Measurements from ENCODE around the gene MIDN.

The MIDN gene

GRCh38 chr19:1233115-1233667, 15.2 kb upstream of the MIDN start:
- no peak for DNase-seq (ENCODE audit: low read depth)

- DNase-seq (ENCODE audit: low read depth) = no peak
Observed at GRCh38 chr19:1234051-1234954, 14.1 kb upstream of the MIDN start.

GRCh38 chr19:1234955-1235380, 13.4 kb upstream of the MIDN start:
- no peak for DNase-seq (ENCODE audit: low read depth)

GRCh38 chr19:1235625-1236538, 12.5 kb upstream of the MIDN start:
- no peak for DNase-seq (ENCODE audit: low read depth)

- DNase-seq (ENCODE audit: low read depth) = no peak
Observed at GRCh38 chr19:1236576-1236975, 11.8 kb upstream of the MIDN start.

GRCh38 chr19:1237027-1237659, 11.2 kb upstream of the MIDN start:
- DNase-seq (ENCODE audit: low read depth) = no peak

- no peak for DNase-seq (ENCODE audit: low read depth)
Observed at GRCh38 chr19:1237754-1238368, 10.5 kb upstream of the MIDN start, which contains the start of gene CBARP. Gene CBARP, minus strand, starts transcription at chr19:1238005. Its CDS starts 1,905 bp downstream, at chr19:1236100.

GRCh38 chr19:1238369-1239303, 9.7 kb upstream of the MIDN start:
- DNase-seq (ENCODE audit: low read depth) = no peak

GRCh38 chr19:1239420-1239795, 9.0 kb upstream of the MIDN start:
- no peak for DNase-seq (ENCODE audit: low read depth)

- peak; percentile 81 for DNase-seq (ENCODE audit: low read depth)
Observed at GRCh38 chr19:1239796-1240737, 8.3 kb upstream of the MIDN start.

GRCh38 chr19:1240925-1241324, 7.5 kb upstream of the MIDN start:
- no peak for DNase-seq (ENCODE audit: low read depth)

GRCh38 chr19:1241417-1242095, 6.8 kb upstream of the MIDN start, which contains the start of gene ATP5F1D:
Gene ATP5F1D, plus strand, starts transcription at chr19:1241751. Its CDS starts 100 bp downstream, at chr19:1241851.
- DNase-seq (ENCODE audit: low read depth) = peak; percentile 86

- DNase-seq (ENCODE audit: low read depth) = peak; percentile 86
Observed at GRCh38 chr19:1243768-1244692, 4.4 kb upstream of the MIDN start.

- no peak for DNase-seq (ENCODE audit: low read depth)
Observed at GRCh38 chr19:1244693-1245451, 3.5 kb upstream of the MIDN start.

GRCh38 chr19:1245494-1246264, 2.7 kb upstream of the MIDN start:
- DNase-seq (ENCODE audit: low read depth) = no peak
